Left renal cortex interstitium (tissue), 4 donors: ENCODE measurements around the gene ARID1A. TPM values are rescaled to one million over a fixed set of nuclear protein-coding genes. Genes with fewer than 3 reads are reported as not detected.
"Not testable (repeated sequence)": the region's sequence is repeated elsewhere in the genome, so short reads cannot be mapped to it uniquely, and the experiment has no call there.

Experiments
- DNase-seq, 4 donors: peaks; one replicate each; pipeline ENCODE4 v3.0.0-alpha.2; 2013; ENCODE audit warnings: low read depth in 4 of 4, low spot score in 2 of 4, missing footprints in 1 of 4
- polyA plus RNA-seq, 4 donors: library from polyadenylated mRNA; unstranded; fragments of 120-200 nt; gene quantifications; one replicate each; pipeline ENCODE4 v1.2.1, GENCODE V29; 2013; ENCODE audit not compliant: insufficient read length in 4 of 4

Gene ARID1A
- polyA plus RNA-seq, 4 donors = 79.0 to 142 (median 92.1) TPM

DNA sequence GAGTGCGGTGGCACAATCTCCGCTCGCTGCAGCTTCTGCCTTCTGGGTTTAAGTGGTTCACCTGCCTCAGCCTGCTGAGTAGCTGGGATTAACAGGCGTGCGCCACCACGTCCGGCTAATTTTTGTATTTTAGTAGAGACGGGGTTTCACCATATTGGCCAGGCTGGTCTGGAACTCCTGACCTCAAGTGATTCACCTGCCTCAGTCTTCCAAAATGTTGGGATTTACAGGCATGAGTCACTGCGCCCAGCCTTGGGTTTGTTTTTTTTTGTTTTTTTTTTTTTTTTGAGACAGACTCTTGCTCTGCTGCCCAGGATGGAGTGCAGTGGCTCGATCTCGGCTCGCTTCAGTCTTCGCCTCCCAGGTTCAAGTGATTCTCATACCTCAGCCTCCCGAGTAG, 30.1 kb downstream of the ARID1A start:
- not testable (repeated sequence) for DNase-seq

DNA sequence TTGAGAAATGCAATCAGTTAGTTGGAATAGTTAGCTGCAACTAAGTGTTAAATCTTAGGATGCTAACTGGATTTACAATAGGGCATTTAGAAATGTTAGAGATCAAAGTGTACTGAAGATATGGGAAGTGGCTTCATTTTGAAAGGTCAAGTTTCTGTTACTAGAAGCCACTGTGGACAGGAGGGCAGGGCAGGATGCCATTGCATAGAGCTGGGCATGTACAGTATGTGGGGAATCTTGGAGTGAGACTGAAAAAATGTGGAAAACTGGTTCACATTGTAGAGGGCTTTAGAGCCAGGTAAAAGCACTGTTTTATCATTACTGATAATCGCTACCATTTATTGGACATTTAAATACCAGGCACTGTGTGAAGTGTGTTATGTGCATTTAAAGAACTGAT, 31.0 kb downstream of the ARID1A start:
- DNase-seq = no peak

DNA sequence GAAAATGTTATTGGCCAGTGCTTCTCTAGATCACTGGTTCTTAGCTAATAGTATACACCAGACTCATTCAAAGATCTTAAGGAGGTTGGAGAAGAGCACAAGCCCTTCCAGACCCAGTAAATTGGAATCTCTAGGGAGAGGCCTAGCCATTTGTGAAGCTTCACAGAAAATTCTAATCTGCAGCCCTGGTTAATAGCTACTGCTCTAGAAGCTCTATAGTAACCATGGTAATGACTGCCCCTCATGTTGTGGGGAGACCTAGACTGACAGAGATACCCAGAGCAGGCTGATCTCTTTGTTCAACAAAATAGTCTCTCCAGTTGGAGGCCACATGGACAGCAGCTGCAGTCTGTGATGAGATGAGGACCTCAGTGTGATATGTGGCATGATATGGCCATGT, 31.7 kb downstream of the ARID1A start:
- no peak for DNase-seq

DNA sequence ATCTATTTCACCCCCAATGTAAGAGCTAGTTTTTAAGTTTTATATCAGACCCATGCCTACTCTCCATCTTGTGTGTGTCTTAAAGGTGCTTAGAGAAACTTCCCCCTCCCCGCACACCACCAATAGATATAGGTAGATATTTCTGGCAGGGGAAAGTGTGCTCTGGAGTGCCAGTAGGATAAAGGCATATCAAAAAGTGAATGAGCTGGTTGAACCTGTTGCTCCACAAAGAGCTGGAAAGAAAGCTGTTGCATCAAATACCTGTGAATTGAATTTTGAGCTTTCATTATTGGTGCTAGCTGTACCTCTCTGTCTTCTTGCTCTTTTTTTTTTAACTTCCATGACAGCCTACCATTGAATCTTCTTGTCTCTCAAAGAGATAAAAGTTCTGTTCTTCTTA, 32.8 kb downstream of the ARID1A start:
- no peak for DNase-seq

DNA sequence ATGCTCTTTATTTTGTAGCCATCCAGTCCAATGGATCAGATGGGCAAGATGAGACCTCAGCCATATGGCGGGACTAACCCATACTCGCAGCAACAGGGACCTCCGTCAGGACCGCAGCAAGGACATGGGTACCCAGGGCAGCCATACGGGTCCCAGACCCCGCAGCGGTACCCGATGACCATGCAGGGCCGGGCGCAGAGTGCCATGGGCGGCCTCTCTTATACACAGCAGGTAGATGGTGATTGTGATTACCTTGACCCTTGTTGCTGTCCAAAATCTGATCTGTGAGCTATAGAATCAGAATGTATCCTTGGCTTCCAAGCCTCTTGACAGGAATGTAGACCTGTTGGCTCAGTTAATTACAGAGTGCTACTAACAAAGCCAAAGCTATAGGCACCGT, 33.8 kb downstream of the ARID1A start:
- no peak for DNase-seq

DNA sequence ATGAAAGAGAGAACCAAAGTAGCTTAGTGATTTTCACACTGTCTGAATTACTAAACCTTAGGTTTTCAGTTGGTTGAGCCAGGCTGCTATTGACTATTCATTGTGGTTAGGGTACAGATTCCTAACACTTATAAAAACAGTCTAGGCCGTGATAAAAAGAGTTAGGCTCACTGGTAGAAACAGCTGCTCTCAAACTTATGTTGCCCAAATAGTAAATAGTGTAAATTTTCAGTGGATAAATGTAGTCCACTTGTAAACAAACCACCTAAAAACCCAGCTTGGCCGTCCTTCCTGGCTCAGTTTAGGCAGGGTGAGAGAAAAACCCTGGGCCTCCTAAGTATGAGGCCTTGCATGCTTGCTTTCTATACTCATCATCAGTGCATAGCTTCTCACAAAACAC, 34.9 kb downstream of the ARID1A start:
- DNase-seq = no peak

DNA sequence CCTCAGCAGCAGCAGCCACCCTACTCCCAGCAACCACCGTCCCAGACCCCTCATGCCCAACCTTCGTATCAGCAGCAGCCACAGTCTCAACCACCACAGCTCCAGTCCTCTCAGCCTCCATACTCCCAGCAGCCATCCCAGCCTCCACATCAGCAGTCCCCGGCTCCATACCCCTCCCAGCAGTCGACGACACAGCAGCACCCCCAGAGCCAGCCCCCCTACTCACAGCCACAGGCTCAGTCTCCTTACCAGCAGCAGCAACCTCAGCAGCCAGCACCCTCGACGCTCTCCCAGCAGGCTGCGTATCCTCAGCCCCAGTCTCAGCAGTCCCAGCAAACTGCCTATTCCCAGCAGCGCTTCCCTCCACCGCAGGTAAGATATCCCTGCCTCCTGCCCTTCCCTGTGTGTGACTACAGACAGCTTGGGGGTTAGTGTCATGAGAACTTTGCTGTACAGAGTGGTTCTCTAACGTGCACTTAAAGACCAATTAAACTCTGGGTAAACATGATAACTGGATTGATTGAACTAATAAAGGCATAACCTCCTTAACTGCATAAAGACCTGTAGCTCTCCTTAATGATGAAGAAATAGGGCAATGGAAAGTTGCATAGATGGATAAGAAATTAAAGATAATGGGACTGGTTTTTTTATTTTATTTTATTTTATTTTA, 35.6 kb downstream of the ARID1A start:
- no peak for DNase-seq

DNA sequence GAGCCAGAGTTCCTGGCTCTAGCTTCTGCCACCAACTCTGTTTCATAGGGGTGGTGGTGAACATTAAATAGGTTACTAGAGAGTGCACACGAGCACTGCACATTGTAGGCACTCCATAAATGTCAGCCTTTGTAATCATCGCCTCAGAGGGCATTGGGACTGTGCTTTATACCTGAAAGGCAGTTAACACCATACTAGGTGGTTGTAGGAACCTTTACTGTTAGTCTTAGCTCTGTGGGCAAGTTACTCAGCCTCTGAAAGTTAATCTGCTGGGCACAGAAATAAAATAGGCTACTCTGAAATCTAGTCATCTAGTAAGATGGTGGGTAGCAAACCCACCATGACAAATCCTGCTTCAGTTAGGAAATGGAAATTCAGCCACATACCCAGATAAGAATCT, 37.6 kb downstream of the ARID1A start:
- DNase-seq = no peak

DNA sequence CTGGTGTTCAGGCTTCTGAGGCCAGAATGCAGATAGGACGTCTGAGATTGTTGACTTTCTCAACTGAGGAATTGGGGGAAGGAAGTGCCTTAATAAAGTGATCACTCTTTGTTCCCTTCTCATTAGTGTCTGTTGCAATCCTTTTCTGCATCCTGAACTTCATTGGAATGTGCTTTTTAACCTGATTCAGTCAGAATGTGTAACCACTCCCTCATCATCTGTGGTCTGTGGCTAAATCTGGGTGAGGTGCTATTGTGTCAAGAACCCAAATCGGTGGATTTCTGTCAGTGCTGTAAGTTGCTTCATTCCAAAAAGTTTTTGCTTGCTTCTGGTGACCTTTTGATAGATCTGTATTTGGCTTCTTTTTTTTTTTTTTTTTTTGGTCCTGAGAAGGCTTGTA, 38.2 kb downstream of the ARID1A start:
- DNase-seq = no peak

DNA sequence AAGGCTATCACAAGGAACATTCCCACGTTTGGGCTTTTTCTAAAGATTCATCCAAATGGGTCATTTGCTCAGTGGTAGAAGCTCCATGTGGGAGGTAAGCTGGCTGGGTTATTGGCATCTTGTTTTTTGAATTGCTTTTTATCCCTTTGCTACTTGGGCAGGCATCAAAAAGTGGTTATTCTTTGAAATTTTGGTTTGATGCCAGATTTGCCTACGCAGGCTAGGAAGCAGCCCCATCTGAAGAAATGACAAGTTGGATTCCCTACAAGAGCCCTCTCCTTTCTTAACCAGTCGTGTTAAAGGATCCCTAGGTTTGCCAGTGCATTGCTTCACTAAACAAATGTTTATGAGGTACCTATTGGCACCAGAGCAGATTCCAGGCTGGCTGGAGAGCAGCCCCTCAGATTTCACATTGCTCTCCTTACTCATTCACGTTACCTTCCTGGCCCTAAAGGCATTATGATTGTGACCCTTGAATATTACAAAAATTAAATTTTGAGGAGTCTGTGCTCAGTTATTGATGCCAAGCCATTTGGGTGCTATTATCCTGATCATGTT, 38.8 kb downstream of the ARID1A start:
- DNase-seq = no peak

DNA sequence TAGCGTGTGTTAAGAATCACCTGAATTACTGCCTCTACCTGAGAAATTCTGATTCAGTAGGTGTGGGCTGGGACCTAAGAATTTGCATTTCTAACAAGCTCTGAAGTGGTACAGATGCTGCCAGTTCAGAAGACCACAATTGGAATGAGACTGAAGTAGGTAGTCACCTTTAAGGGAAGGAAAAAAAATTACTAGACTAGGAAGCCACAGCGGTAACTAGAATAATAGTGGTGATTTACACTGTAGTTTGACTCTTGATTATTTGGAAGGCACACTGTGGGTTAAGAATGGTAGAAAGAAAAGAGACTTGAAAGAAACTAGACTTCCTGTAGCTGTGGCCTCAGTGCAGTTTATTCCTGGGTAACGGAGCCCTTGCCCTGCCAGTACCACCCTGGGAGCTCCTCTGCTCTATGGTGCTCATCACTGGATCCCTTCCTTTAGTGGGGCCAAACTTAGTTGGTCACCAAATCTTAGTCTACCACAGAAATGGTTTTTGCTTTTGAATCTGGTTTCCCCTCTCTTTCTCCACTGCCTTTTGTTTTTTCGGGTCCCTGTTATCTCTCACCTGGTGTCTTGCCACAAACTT, 43.6 kb downstream of the ARID1A start:
- DNase-seq = no peak

DNA sequence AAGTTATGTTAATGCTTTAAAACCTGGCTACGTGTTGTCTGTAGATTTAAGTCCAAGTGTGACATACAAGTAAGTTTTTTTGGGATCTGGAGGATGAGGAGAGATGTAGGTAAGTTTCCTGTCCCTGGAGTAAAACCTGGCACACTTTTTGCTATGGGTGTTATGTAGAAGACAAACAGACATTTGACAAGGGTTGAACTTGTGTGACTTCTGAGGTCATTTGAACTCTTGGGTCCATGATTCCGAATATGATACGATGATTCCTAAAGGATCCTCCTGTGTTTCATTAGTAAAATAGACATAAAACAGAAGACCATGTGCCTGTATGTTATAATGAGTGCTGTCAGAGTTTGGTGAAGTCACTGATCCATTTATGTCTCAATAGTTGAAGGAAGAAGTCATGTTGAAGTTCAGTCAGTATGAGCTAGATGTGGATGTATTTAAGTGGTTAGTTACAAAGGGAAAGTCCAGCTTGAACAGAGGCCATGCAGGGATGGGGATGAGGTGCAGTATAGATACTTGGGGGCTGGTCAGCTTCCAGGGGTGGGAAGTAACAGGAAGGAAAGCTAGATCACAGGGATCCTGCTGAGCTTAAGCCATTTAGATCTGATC, 44.3 kb downstream of the ARID1A start:
- no peak for DNase-seq

DNA sequence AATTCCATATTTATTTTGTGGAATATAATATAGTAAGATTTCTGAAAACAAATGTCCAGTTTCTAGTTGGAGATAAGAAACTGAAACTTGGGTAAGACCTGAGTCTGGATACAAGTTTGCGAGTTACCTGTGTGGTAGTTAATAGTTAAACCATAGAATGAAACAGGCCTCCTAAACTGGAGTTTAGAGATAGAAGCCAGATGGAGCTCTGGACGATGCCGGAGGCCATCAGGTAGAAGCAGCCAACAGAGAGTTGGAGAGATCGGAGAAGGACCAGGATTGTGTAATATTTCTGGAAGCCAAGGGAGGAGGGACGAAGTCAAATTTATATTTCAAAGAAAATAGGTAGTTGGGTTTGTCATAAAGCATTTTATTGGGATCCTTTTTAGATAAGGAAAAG, 45.1 kb downstream of the ARID1A start:
- DNase-seq = no peak

DNA sequence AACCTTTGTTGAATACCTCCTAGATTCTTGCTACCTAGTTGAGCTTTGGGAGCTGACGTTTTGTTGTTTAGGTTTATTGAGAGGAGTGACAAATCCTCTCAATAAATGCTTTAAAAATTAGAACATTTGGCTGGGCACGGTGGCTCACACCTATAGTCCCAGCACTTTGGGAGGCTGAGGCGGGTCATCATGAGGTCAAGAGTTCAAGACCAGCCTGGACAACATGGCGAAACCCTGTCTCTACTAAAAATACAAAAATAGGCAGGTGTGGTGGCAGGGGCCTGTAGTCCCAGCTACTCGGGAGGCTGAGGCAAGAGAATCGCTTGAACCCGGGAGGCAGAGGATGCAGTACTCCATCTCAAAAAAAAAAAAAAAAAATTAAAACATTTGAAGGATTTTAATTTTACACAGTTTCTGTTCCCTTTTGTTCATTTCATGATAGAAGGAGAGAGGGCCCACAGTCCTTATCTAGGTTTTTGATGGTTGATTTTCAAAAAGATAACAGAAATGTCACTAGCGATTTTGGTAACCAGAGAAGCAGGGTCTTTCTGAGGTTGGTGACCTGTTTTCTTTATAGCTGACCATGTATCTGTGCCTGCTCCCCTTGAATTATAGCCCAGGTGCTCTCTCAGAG, 47.7 kb downstream of the ARID1A start:
- DNase-seq = no peak

DNA sequence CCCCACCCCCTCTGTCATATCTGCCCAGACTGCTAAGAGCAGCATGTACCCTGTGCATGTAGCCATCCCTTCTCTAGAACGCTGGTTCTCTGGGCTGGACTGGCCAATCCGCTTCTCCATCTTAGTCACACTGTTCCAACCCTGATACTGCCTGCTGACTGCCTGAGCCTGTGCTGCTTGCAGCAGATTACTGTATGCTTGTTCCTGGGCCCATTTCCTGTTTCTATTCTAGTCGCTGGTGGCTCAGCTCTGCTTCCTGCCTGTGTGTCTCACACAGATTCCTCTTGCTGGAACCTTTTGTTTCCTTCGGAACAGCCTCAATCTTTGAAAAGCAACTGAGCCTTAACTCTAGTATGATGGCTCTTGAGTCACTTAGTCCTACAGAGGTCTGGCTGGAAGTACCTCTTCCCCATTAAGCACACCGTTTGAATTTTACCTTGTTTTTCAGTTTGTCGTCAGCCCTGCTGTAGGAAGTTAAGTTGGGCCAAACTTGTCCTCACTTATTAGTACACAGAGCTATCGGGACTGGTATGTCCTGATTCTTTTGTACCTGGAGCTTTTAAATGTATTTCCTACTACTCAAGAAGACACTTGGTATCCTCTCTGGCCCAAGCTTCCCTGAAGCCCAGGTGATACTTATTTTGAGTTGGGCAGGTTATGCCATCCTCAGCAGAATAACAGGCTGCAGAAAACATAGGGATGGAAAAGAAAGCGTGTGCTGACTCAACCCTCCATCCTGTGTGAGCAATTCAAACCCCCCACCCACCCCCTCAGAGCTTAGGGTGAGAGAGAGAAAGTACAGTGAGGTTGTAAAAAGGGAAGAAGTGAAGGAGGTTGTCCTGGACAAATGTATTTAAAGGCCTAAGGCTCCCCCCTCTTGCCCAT, 48.5 kb downstream of the ARID1A start:
- peak in 1 of 4 donors; percentile 16 for DNase-seq

DNA sequence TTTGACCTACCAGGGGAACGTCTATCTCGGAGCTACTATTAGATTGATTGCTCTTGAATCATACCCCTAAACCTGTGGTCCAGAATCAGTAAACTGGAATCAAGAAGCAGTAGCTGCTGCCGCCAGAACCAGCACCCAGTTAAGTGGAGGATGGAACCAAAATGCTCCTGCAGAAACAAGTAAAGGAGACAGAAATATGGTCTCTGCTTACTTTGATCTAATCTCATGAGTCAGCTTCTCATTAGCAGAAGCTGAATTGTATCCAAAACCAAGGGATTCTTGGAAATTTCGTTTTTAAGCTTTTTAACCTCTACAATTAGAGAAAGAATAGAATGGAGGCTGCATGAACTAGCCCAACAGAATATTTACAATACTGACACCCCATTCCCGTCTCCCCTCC, 49.4 kb downstream of the ARID1A start:
- DNase-seq = no peak

DNA sequence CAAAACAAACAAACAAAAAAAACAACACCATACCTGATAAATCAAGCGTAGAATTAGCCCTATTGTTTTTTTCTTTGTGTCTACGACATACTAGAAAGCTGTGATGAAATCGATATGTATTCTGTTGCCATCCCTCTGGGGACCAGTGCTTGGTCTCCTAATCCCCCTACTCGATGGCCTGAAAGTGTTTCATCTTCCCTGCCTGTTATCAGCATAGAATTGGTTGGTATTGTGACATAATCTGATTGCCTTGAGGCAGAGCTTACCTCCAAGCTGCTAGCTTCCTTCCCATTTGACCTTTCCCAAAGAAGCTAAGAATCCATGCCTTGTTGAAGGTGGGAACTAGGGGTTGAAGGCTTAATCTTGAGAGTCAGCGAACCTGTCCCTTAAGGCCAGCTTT, 51.2 kb downstream of the ARID1A start:
- no peak for DNase-seq

DNA sequence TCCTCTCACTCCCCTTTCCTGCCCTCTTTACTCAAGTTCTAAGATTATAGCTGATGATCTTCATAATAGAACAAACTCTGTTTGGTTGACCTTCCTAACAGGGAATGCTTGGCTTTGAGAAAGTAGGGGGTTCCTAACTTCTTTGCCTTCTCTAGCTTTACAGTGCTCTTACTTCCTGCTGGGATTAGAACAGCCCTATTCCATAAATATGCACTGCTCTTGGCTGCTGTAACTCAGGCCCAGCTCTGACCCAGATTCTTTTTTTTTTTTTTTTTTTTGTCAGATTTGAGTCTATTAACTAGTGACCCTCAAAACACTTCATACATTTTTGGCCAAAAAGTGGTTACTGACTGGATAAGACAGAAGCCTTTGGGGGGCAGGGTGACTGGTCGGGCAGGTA, 52.5 kb downstream of the ARID1A start:
- DNase-seq = no peak

DNA sequence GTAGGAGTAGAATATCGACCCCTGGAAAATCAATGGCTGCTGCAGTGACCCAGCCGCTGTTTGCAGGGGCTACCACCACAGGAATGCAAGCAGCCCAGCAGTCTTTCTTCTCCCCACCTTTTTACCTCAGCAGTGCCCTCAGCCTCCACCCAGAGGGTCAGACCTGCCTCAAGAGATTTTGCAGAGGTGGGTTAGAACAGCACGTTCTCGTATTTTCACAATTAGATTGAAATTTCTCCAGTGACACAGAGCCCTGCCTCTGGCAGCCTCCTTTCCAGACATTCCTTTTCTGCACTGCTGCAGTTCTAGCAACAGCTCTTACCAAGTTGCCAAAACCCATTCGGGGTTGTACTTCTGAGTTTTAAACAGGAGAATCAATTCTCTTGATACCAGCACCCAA, 53.6 kb downstream of the ARID1A start:
- DNase-seq = no peak

DNA sequence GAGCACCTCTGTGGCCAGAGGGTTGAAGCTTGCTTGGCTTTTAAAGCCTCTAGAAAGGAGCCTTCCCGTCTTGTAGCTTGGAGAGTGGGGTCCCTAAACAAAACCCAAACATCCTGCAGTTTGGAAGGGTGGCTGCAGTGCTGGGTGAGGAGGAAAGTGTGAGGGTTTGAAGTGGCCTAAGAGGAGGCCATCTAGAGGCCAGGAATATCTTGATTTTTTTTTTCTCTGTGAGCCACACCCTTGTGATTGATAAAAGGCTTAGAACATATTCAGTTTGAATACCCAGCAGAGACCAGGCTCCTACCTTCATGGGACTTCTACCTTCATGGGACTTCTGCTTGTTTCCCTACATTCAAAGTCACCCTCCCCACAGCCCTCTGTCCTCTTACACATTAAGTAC, 54.6 kb downstream of the ARID1A start:
- DNase-seq = no peak

DNA sequence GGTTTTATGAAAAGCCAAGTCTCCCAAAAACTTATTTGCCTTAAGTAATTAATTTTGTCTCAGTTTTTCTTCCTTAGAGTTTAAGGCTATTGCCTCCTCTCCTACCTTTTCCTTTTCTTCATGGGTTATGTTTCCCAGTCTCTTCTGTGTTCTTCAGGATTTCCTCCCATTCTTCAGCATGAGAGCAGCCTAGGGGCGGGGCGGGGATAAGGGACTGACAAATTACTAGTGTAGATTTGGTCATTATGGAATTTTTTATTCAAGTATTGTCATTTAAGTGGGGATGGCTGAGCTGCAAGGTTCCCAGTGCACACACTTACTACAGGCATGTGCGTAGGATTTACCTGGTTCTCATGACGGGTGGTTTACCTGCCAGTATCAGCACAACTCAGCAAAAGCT, 56.7 kb downstream of the ARID1A start:
- DNase-seq = no peak
